ENCODE results near the gene LINGO1. TPM values are rescaled to one million over a fixed set of nuclear protein-coding genes. Genes with fewer than 3 reads are reported as not detected.

LINGO1 gene
- total and polyA plus RNA-seq, 2 donors (not counting 3 experiments of a cell fraction or from before 2014, with no cell fraction given): 0.15 to 0.33 TPM

DNA sequence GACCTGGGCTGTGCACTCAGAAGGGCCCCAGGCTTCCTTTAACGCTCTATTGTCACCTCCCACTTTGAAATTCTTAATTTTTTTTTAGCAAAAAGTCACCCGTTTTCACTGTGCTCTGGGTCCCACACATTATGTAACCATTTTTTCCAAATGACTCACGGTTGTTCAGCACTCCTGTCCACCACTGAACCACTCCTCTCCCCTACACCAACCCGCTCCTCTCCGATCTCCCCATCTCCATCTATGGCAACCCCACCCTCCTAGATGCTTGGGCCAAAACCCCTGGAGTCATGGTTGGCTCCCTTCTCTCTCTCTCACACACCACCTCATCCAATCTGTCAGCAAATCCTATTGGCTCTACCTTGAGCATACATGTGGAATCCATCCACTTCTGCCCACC, 41.2 kb upstream of the LINGO1 start:
- no peaks in the 10 kb centered on the region for H3K9me3 ChIP-seq (replicated peaks; ENCODE audit: control insufficient read depth, insufficient read depth, low read length)
- BruUV-seq (replicated peaks): no TSS peak
- intact Hi-C loops (cut with micrococcal nuclease): no loop called here
- H4K20me1 ChIP-seq (replicated peaks; ENCODE audit: control insufficient read depth, extremely low read depth, insufficient read depth, low read length): no peaks in the 10 kb centered on the region
- peaks cover 3 to 5% of the 10 kb centered on the region in 2 experiments for H3K27me3 ChIP-seq (ENCODE audit: control insufficient read depth in 2 of 2, insufficient read depth in 2 of 2, low read length in 2 of 2)
- CTCF ChIA-PET: no interaction called here
- TF ChIP-seq GATA2 (IDR thresholded peaks at IDR 0.05; ENCODE audit: insufficient read depth, insufficient read length, low read depth, low read length) (no peak), MYC (IDR thresholded peaks at IDR 0.05; ENCODE audit: low read depth, low read length) (no peak), POLR2AphosphoS5 (IDR thresholded peaks at IDR 0.05; ENCODE audit: insufficient read depth, low read depth, low read length) (no peak), FOS (IDR thresholded peaks at IDR 0.05; ENCODE audit: borderline replicate concordance, insufficient read depth, low read length) (no peak), EZH2 (IDR thresholded peaks at IDR 0.05; ENCODE audit: borderline replicate concordance, low read depth, low read length, severe bottlenecking) (no peak), JUN (IDR thresholded peaks at IDR 0.05; ENCODE audit: borderline replicate concordance, insufficient read depth, insufficient read length, low read depth) (no peak), POLR2A (IDR thresholded peaks at IDR 0.05; ENCODE audit: low read depth, low read length) (no peak)
- TF ChIP-seq, protein P1, sequence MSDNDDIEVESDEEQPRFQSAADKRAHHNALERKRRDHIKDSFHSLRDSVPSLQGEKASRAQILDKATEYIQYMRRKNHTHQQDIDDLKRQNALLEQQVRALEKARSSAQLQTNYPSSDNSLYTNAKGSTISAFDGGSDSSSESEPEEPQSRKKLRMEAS (IDR thresholded peaks at IDR 0.05; ENCODE audit: insufficient read depth, insufficient read length): no peak
- TF ChIP-seq, protein P2, sequence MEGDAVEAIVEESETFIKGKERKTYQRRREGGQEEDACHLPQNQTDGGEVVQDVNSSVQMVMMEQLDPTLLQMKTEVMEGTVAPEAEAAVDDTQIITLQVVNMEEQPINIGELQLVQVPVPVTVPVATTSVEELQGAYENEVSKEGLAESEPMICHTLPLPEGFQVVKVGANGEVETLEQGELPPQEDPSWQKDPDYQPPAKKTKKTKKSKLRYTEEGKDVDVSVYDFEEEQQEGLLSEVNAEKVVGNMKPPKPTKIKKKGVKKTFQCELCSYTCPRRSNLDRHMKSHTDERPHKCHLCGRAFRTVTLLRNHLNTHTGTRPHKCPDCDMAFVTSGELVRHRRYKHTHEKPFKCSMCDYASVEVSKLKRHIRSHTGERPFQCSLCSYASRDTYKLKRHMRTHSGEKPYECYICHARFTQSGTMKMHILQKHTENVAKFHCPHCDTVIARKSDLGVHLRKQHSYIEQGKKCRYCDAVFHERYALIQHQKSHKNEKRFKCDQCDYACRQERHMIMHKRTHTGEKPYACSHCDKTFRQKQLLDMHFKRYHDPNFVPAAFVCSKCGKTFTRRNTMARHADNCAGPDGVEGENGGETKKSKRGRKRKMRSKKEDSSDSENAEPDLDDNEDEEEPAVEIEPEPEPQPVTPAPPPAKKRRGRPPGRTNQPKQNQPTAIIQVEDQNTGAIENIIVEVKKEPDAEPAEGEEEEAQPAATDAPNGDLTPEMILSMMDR (IDR thresholded peaks at IDR 0.05; ENCODE audit: extremely low read depth in 1 of 2, insufficient read depth in 1 of 2, low read depth in 1 of 2, low read length in 2 of 2): no peak
- no peaks in the 10 kb centered on the region for H3K36me3 ChIP-seq (ENCODE audit: control insufficient read depth in 2 of 2, extremely low read depth in 1 of 2, insufficient read depth in 2 of 2, low read length in 2 of 2)
- dilution Hi-C loops (cut with MboI; ENCODE audit: extremely low pct_ligation_motif_present, low sequenced_read_pairs): no loop called here
- H3K27ac ChIP-seq (ENCODE audit: insufficient read depth, low read depth, low read length): no peak overlapping the region
- no peak overlapping the region for H3K9ac ChIP-seq (replicated peaks; ENCODE audit: extremely low read depth, insufficient read depth, low read length)
- no peak for DNase-seq (ENCODE audit: low read depth, low spot score)
- no peak overlapping the region for H3K4me2 ChIP-seq (ENCODE audit: insufficient read depth, low read length)
- H3K9me1 ChIP-seq (replicated peaks; ENCODE audit: control insufficient read depth, extremely low read depth, insufficient read depth, low read length): no peaks in the 10 kb centered on the region
- no peak for FAIRE-seq
- no peaks in the 10 kb centered on the region for H3K79me2 ChIP-seq (ENCODE audit: control insufficient read depth, insufficient read depth, low read length)
- H3K4me3 ChIP-seq (replicated peaks in 1 of 3; ENCODE audit: insufficient read depth in 1 of 3, low read depth in 1 of 3, low read length in 3 of 3): no peak overlapping the region
- no peak overlapping the region for H2AFZ ChIP-seq (ENCODE audit: low read depth, low read length)
- H3K4me1 ChIP-seq (ENCODE audit: control insufficient read depth, extremely low read depth, insufficient read depth, low read length): no peaks in the 10 kb centered on the region
- POLR2A ChIA-PET: no interaction called here

Data from endothelial cell of umbilical vein (primary cell).